Uterus (tissue), 2 donors: ENCODE results near the gene LACTB.

Experiments used
- CTCF ChIP-seq, 4 experiments: fragments of 200-600 bp in 2 of 4; fragments of 450-650 bp in 2 of 4; sonication (generic) in 2 of 4; IDR thresholded peaks; one replicate each; pipeline ENCODE4 v1.5.1; 2016 to 2019; ENCODE audit warnings: antibody characterized with exemption in 4 of 4, mild to moderate bottlenecking in 2 of 4, moderate library complexity in 1 of 4
- POLR2A ChIP-seq, 2 donors: fragments of 450-650 bp; IDR thresholded peaks; one replicate each; pipeline ENCODE4 v1.6.1; 2016; ENCODE audit warnings: antibody characterized with exemption in 2 of 2, mild to moderate bottlenecking in 1 of 2, moderate library complexity in 1 of 2

- TF ChIP-seq POLR2A (IDR thresholded peaks at IDR 0.05) (no peak), CTCF (IDR thresholded peaks at IDR 0.05) (no peak)
Measured at GRCh38 chr15:63079947-63080626, 41.6 kb upstream of the LACTB start.
